Neural progenitor cell (in vitro differentiated cells): ENCODE results near the gene NXN. TPM values are rescaled to one million over a fixed set of nuclear protein-coding genes. Genes with fewer than 3 reads are reported as not detected.
A peak's percentile ranks its signal among the peaks of the same experiment; 100 is the strongest.

Experiments
- DNase-seq: peaks from one replicate; pipeline ENCODE4 v3.0.0-alpha.2; 2016; ENCODE audit warnings: low spot score
- H2AFZ ChIP-seq: fragments of 200-600 bp; sonication (generic); replicated peaks from 2 replicates; pipeline ENCODE4 v1.6.1; 2016; ENCODE audit warnings: antibody characterized with exemption
- H3F3A ChIP-seq: fragments of 200-600 bp; sonication (generic); 2 replicates; pipeline ENCODE4 v1.6.1; 2016; ENCODE audit warnings: antibody characterized with exemption, low read depth
- H3K27ac ChIP-seq: fragments of 200-600 bp; sonication (generic); 2 replicates; pipeline ENCODE4 v1.5.1; 2016; ENCODE audit warnings: mild to moderate bottlenecking
- H3K27me3 ChIP-seq: fragments of 200-600 bp; sonication (generic); 2 replicates; pipeline ENCODE4 v1.6.1; 2016; ENCODE audit warnings: mild to moderate bottlenecking, moderate library complexity
- H3K36me3 ChIP-seq: fragments of 200-600 bp; sonication (generic); 2 replicates; pipeline ENCODE4 v1.5.1; 2016
- H3K4me1 ChIP-seq: fragments of 200-600 bp; sonication (generic); 2 replicates; pipeline ENCODE4 v1.6.1; 2016; ENCODE audit warnings: mixed run types
- H3K4me2 ChIP-seq: fragments of 200-600 bp; sonication (generic); 2 replicates; pipeline ENCODE4 v1.6.1; 2016
- H3K4me3 ChIP-seq: fragments of 200-600 bp; sonication (generic); 2 replicates; pipeline ENCODE4 v1.5.1; 2016
- H3K79me2 ChIP-seq: fragments of 200-600 bp; sonication (generic); 2 replicates; pipeline ENCODE4 v1.6.1; 2016; ENCODE audit warnings: low read depth
- H3K9ac ChIP-seq: fragments of 200-600 bp; sonication (generic); 2 replicates; pipeline ENCODE4 v1.6.1; 2016
- H3K9me3 ChIP-seq: fragments of 200-600 bp; sonication (generic); 2 replicates; pipeline ENCODE4 v1.5.1; 2016; ENCODE audit warnings: low read depth
- H4K20me1 ChIP-seq: fragments of 200-600 bp; sonication (generic); 2 replicates; pipeline ENCODE4 v1.6.1; 2016; ENCODE audit warnings: low read depth
- H3K27ac Mint-ChIP-seq: 3 replicates; pipeline ENCODE4 v1.8.0; 2021; ENCODE audit warnings: mixed read lengths
- H3K27me3 Mint-ChIP-seq: 2 replicates; pipeline ENCODE4 v1.8.0; 2022; ENCODE audit warnings: low read depth, mild to moderate bottlenecking, inconsistent platforms, moderate library complexity, mixed read lengths; ENCODE audit not compliant: insufficient read depth
- H3K36me3 Mint-ChIP-seq: 3 replicates; pipeline ENCODE4 v1.8.0; 2021; ENCODE audit warnings: mixed read lengths
- H3K4me1 Mint-ChIP-seq: 3 replicates; pipeline ENCODE4 v1.8.0; 2021; ENCODE audit warnings: mixed read lengths
- H3K4me3 Mint-ChIP-seq: 3 replicates; pipeline ENCODE4 v1.8.0; 2021; ENCODE audit warnings: mild to moderate bottlenecking, moderate library complexity, mixed read lengths
- H3K9me3 Mint-ChIP-seq: 3 replicates; pipeline ENCODE4 v1.8.0; 2020; ENCODE audit warnings: mixed read lengths
- EZH2 ChIP-seq: fragments of 200-600 bp; sonication (generic); IDR thresholded peaks from 2 replicates; pipeline ENCODE4 v1.6.1; 2017; ENCODE audit warnings: antibody characterized with exemption, mild to moderate bottlenecking, moderate library complexity
- EZH2phosphoT487 ChIP-seq: fragments of 200-600 bp; sonication (generic); IDR thresholded peaks from 2 replicates; pipeline ENCODE4 v1.6.1; 2017; ENCODE audit warnings: antibody characterized with exemption
- total RNA-seq: library from RNA; depleted of rRNA; stranded (reverse); fragments of >200 nt; gene quantifications from 2 replicates; pipeline ENCODE4 v1.2.3, GENCODE V29; 2015; ENCODE audit warnings: low replicate concordance
- TF ChIP-seq, protein P1 (sequence below): fragments of 200-600 bp; sonication (generic); IDR thresholded peaks from 2 replicates; pipeline ENCODE4 v1.5.1; 2017; ENCODE audit warnings: antibody characterized with exemption, mild to moderate bottlenecking

Gene NXN
- total RNA-seq, 1 donor from 2014 or later: 35.9 TPM

DNA sequence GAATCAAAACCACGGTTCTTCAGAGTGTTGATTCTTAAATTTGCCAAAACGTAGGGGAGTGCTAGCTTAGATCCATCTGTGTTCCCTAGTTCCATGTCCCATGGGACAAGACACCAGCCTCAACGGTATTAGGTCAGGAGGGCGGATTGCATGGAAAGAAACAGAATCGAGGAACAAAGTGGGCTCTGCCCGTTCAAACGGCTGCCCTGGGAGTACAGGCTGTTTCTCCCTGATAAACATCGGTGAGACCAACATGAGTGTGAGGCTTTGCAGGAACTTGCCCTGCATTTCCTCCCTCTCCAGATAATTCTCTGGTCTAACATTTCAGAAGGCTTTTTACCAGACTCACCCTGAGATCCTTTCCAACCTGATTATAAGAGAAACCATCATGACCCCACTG, 115.3 kb downstream of the NXN start:
- no peaks in the 10 kb centered on the region for H3K36me3 ChIP-seq
- peaks cover 12% of the 10 kb centered on the region for H3K9me3 Mint-ChIP-seq
- H3K79me2 ChIP-seq: peaks cover 29% of the 10 kb centered on the region
- no peak overlapping the region for H2AFZ ChIP-seq
- H3K27me3 Mint-ChIP-seq: peaks cover 12% of the 10 kb centered on the region
- no peak for TF ChIP-seq EZH2phosphoT487
- no peak for TF ChIP-seq EZH2
- no peak overlapping the region for H3K4me3 ChIP-seq
- peaks cover 12% of the 10 kb centered on the region for H3F3A ChIP-seq
- H3K4me1 Mint-ChIP-seq: peaks cover 30% of the 10 kb centered on the region
- peaks cover 16% of the 10 kb centered on the region for H3K4me1 ChIP-seq
- H3K36me3 Mint-ChIP-seq: peaks cover 49% of the 10 kb centered on the region
- H4K20me1 ChIP-seq: peaks cover 38% of the 10 kb centered on the region
- no peak overlapping the region for H3K27ac ChIP-seq
- peak overlapping the region; percentile 27 for H3K27ac Mint-ChIP-seq
- no peak overlapping the region for H3K4me3 Mint-ChIP-seq
- H3K9me3 ChIP-seq: no peaks in the 10 kb centered on the region
- no peak overlapping the region for H3K9ac ChIP-seq
- H3K27me3 ChIP-seq: no peaks in the 10 kb centered on the region
- H3K4me2 ChIP-seq: no peak overlapping the region
- no peak for DNase-seq

DNA sequence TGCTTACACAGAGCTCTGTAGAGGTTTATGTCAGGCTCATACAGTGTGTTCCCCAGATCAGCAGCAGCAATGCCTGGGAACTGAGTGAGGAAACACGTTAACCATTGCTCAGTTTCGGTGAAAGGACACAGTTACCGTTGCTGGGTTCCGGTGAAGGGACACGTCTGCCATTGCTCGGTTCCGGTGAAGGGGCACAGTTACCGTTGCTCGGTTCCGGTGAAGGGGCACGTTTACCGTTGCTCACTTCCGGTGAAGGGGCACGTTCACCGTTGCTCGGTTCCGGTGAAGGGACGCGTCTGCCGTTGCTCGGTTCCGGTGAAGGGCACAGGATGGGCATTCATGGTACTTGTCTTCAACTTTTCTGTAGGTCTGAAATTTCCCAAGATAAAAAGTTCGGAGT, 115.7 kb downstream of the NXN start:
- Mint-ChIP-seq H3K36me3 (peaks cover 45% of the 10 kb centered on the region), H3K27ac (no peak overlapping the region), H3K27me3 (peaks cover 11% of the 10 kb centered on the region), H3K4me1 (peaks cover 30% of the 10 kb centered on the region), H3K9me3 (peaks cover 10% of the 10 kb centered on the region), H3K4me3 (no peak overlapping the region)
- DNase-seq: no peak
- no peak overlapping the region for H3K4me3 ChIP-seq
- H3K27ac ChIP-seq: no peak overlapping the region
- H3K4me1 ChIP-seq: peaks cover 20% of the 10 kb centered on the region
- peaks cover 37% of the 10 kb centered on the region for H4K20me1 ChIP-seq
- TF ChIP-seq EZH2: no peak
- TF ChIP-seq, protein P1, sequence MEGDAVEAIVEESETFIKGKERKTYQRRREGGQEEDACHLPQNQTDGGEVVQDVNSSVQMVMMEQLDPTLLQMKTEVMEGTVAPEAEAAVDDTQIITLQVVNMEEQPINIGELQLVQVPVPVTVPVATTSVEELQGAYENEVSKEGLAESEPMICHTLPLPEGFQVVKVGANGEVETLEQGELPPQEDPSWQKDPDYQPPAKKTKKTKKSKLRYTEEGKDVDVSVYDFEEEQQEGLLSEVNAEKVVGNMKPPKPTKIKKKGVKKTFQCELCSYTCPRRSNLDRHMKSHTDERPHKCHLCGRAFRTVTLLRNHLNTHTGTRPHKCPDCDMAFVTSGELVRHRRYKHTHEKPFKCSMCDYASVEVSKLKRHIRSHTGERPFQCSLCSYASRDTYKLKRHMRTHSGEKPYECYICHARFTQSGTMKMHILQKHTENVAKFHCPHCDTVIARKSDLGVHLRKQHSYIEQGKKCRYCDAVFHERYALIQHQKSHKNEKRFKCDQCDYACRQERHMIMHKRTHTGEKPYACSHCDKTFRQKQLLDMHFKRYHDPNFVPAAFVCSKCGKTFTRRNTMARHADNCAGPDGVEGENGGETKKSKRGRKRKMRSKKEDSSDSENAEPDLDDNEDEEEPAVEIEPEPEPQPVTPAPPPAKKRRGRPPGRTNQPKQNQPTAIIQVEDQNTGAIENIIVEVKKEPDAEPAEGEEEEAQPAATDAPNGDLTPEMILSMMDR: no peak
- H3K36me3 ChIP-seq: no peaks in the 10 kb centered on the region
- no peaks in the 10 kb centered on the region for H3K9me3 ChIP-seq
- no peaks in the 10 kb centered on the region for H3K27me3 ChIP-seq
- H3K9ac ChIP-seq: no peak overlapping the region
- H3K4me2 ChIP-seq: no peak overlapping the region
- H3F3A ChIP-seq: peaks cover 16% of the 10 kb centered on the region
- no peak overlapping the region for H2AFZ ChIP-seq
- peaks cover 28% of the 10 kb centered on the region for H3K79me2 ChIP-seq

DNA sequence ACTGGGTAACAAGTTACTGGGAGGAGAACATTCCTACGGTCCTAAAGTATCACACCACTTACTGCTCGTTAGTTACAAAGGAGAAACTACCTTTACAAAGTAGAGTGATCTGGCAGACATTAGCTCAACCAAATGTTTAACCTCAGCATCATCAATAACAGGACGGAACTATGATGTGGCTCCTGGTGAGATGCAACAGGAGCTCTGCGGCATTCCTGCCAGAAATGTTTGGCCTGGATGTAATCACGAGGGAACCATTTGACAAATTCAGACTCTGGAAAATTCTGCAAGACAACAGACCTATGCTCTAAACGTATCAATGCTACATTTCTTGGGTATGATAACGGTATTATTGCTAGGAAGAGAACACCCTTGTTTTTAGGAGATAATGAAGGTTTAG, 117.0 kb downstream of the NXN start:
- H3K36me3 ChIP-seq: no peaks in the 10 kb centered on the region
- no peak overlapping the region for H3K9ac ChIP-seq
- TF ChIP-seq, protein P1: no peak
- TF ChIP-seq EZH2 (no peak), EZH2phosphoT487 (no peak)
- H3K4me3 Mint-ChIP-seq: no peak overlapping the region
- peaks cover 19% of the 10 kb centered on the region for H3F3A ChIP-seq
- H3K4me2 ChIP-seq: no peak overlapping the region
- no peak overlapping the region for H3K4me3 ChIP-seq
- peaks cover 38% of the 10 kb centered on the region for H3K36me3 Mint-ChIP-seq
- no peak overlapping the region for H3K27ac Mint-ChIP-seq
- peaks cover 8% of the 10 kb centered on the region for H3K27me3 Mint-ChIP-seq
- H3K4me1 ChIP-seq: peaks cover 23% of the 10 kb centered on the region
- H3K27ac ChIP-seq: no peak overlapping the region
- no peak for DNase-seq
- H3K9me3 Mint-ChIP-seq: no peaks in the 10 kb centered on the region
- no peak overlapping the region for H2AFZ ChIP-seq
- H3K4me1 Mint-ChIP-seq: peaks cover 25% of the 10 kb centered on the region
- peaks cover 37% of the 10 kb centered on the region for H3K79me2 ChIP-seq
- H3K27me3 ChIP-seq: no peaks in the 10 kb centered on the region
- peaks cover 37% of the 10 kb centered on the region for H4K20me1 ChIP-seq
- H3K9me3 ChIP-seq: no peaks in the 10 kb centered on the region

DNA sequence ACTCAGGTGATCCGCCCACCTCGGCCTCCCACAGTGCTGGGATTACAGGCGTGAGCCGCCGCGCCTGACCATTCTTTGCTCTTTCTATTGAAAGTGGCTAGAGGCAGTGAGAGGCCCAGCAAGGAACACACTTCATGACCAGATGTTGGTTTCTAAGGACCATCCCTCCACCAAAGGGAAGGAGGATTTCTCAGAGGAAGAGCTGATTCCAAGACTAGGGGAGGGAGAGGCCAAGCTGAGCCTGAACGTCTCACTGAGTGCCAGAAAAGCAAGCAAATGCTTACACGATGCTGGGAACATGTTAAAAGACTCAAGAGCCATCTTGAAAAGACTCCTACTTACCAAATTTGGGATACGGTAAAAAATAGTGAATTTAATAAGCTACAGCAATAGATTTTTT, 118.2 kb downstream of the NXN start:
- H3K79me2 ChIP-seq: peaks cover 45% of the 10 kb centered on the region

More for the DNA sequence above, 118.2 kb downstream of the NXN start:
- Mint-ChIP-seq H3K4me3 (peak overlapping the region; percentile 1), H3K27ac (peak overlapping the region; percentile 87), H3K27me3 (peaks cover 8% of the 10 kb centered on the region), H3K4me1 (peaks cover 32% of the 10 kb centered on the region), H3K9me3 (no peaks in the 10 kb centered on the region), H3K36me3 (peaks cover 36% of the 10 kb centered on the region)
- Histone ChIP-seq H3K36me3 (no peaks in the 10 kb centered on the region), H3K27ac (peak overlapping the region; percentile 34), H3K9me3 (no peaks in the 10 kb centered on the region), H3K4me3 (no peak overlapping the region), H3K9ac (no peak overlapping the region), H3K4me2 (no peak overlapping the region), H3K4me1 (peaks cover 23% of the 10 kb centered on the region), H3K27me3 (no peaks in the 10 kb centered on the region), H4K20me1 (peaks cover 47% of the 10 kb centered on the region), H3F3A (peaks cover 19% of the 10 kb centered on the region), H2AFZ (no peak overlapping the region)
- TF ChIP-seq, protein P1: no peak
- TF ChIP-seq EZH2phosphoT487: no peak
- no peak for TF ChIP-seq EZH2
- no peak for DNase-seq
